Activated CD8-positive, alpha-beta memory T cell treated with anti-CD3 and anti-CD28 coated beads for 36 hours (primary cell): Measurements from ENCODE around the gene ADAMTS8. TPM values are rescaled to one million over a fixed set of nuclear protein-coding genes. Genes with fewer than 3 reads are reported as not detected.

Experiments
- CTCF ChIA-PET: fragments of 350-600 bp; sonication (Branson Sonifier 250); formaldehyde crosslinking; loops from one replicate; lab custom pipeline; 2021; ENCODE audit warnings: antibody characterized with exemption; lab: Charles Lee
- POLR2A ChIA-PET: fragments of 350-600 bp; sonication (Branson Sonifier 250); formaldehyde crosslinking; loops from one replicate; lab custom pipeline; 2021; ENCODE audit warnings: antibody characterized with exemption; lab: Charles Lee
- total RNA-seq, 2 experiments: library from RNA; stranded (reverse); gene quantifications; one replicate each; pipeline ENCODE4 v1.2.3, GENCODE V29; 2021

Gene ADAMTS8
- total RNA-seq, 2 experiments from 2014 or later: not detected

- CTCF ChIA-PET: no interaction called here
- POLR2A ChIA-PET: no interaction called here
Measured at GRCh38 chr11:130388607-130389205, 39.7 kb downstream of the ADAMTS8 start.

DNA sequence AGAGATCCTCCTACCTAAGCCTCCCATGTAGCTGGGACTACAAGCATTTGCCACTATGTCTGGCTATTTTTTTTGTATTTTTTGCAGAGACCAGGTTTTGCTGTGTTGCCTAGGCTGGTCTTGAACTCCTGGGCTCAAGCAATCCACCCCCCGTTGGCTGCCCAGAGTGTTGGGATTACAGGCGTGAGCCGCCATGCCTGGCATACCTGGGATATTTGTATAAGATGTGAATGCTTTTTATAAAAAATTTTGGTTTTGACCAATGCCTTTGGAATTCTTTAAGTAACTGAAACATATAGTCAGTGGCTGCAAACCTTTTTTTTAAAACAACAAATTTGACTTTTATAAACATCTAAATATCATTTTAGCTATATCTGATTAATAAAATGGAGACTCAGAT lies 42.4 kb downstream of the ADAMTS8 start:
- POLR2A ChIA-PET: no interaction called here
- CTCF ChIA-PET: no interaction called here

DNA sequence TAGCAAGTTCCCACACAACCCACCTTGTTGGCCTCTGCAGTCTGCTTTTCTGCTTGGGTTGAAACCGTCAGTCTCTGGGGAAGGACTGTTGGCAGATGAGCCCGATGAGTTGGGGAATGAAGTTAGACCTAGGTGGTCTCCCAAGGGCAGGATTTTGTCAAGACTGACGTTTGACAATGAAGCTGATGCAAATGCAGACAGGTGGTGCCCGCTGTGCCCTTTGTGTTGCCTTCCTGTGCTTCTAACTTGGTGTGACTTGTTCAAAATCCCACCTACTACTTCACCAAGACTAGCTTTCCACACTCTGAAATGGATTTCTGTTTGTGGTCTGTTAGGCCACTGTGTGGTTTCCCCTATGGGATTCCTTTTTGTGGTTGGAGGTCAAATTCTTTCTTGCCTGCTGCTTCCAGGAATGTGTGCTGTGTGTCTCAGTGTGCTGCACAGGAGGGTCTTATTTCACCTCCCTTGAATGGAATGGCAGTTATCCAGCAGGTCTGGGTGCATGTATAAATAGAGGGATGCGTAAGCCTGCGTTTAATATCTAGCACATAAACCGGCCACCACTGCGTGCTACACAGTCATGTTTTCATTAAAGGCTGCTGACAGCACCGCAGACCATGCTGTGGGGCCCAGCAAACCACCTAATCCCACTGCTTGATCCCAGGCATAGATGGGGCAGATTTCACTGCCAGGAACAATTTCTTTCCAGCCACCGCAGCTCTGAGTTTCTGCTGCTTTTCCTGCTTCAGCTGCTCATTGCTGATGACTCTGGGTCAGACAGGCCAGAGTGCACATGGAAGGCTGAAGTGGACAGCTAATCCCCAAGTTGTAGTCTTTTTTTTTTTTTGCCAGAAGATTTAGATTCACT lies 44.8 kb downstream of the ADAMTS8 start:
- CTCF ChIA-PET: no interaction called here
- POLR2A ChIA-PET: no interaction called here

DNA sequence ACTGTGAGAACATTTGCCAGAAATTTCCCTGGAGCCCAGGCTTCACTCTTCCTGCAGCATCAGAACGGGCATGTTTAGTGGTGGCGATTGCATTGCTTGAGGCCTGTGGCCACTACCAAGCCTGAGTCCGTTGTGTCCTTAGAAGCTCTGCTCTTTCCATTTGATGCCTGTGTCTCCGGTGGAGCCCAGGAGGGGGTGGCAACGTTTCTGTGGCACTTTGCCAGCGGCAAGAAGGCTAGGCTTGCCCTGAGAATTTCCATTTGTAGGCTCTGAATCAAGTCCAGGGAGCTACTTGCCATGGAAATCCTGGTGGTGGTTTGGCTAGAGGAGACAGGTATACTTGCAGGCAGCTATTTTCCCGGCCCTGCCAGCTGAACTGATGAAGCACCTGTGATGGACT lies 47.1 kb downstream of the ADAMTS8 start:
- CTCF ChIA-PET: no interaction called here
- POLR2A ChIA-PET: no interaction called here

GRCh38 chr11:130380778-130381177 lies 47.6 kb downstream of the ADAMTS8 start:
- ChIA-PET CTCF (no interaction called here), POLR2A (no interaction called here)

DNA sequence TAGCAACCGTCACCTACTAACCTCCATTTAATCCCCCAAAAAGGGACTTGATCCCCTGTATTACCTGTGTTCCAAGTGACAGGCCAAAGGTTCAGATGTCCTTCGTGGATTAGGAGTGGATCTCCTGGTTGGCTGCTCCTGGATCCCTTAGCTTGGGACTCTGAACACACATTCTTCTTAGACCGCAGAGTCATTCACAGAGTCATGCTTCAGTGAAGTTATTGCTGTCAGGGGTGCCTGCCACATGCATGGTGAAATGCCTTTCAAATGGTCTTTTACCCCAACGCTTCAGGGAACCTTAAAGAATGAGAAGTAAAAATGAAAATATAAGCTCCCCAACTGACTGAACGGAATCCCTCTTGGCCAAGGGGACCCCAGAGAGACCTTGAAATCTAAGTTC lies 49.1 kb downstream of the ADAMTS8 start:
- POLR2A ChIA-PET: no interaction called here
- CTCF ChIA-PET: no interaction called here

DNA sequence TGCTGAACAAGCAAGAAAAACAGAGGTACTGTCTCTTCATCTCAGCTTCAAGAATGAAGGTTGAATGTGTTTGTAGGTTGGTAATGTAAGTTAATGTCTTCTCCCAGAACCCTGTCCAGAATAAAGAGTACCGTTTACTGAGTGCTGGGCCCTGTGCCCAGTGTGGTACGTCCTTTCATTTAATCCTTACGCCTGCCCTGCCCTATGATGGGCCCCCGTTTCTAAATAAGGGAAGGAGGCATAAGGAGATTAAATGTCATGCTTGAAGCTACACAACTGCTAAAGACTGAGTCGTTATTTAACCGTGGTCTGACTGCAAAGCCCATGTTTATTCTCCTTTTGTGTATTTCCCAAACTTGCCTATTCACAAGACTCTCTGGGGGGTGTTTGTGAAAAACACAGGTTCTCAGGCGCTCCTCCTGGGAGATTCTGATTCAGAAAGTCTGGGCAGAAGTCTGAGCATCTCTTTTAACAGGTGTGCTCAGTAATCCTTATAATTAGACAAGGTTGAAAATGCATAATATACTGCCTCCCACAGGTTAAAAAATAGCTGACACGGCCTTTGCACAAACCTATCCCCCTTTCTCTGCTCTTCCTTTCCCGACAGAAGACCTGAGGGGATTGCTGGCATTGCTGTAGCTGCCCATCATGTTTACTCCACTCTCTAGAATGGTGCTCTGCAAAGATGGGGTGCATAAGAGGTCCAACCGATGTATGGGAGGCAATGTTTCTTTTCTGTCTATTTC lies 57.4 kb downstream of the ADAMTS8 start:
- CTCF ChIA-PET: interaction anchor here (0.8 kb wide), 1 partner anchor 67 kb away, joined by 4 read pairs; no protein-coding TSS in a partner anchor
- POLR2A ChIA-PET: interaction anchor here (0.6 kb wide), 2 partner anchors 22 to 1466 kb away, joined by 5 read pairs; no protein-coding TSS in a partner anchor

- POLR2A ChIA-PET: no interaction called here
Measured at GRCh38 chr11:130369713-130370112, 58.7 kb downstream of the ADAMTS8 start.

DNA sequence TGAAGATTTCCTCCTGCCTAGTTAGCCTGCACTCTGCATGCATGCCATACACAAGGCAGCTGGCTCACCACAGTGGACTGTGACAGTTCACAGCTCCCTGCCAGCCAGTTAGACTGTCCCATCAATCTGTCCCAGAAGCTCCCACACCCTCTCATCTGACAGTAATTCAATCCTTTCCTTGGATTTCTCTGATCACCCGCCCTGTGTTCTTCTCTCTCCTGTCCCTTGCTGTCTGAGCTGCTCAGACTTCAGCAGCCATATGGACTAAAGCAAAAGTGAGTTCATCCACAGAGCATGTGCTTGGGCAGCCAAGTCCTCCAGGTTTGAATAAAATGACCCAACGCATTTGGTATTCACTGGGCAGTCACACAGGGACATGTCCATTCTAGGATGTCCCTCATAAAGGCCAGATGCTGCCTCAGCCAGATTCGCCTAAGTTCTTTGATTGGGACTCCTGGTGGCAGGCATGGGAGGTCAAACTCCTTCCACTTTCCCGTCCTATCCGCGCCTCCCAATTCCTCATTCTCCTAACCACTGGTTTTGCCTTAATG lies 59.2 kb downstream of the ADAMTS8 start:
- POLR2A ChIA-PET: interaction anchor here (0.6 kb wide), 1 partner anchor 27 kb away, joined by 3 read pairs; no protein-coding TSS in a partner anchor
- CTCF ChIA-PET: interaction anchor here (1.0 kb wide), 1 partner anchor 157 kb away, joined by 3 read pairs; no protein-coding TSS in a partner anchor

More at GRCh38 chr11:130369713-130370112, 58.7 kb downstream of the ADAMTS8 start:
- CTCF ChIA-PET: interaction anchor here (1.0 kb wide), 1 partner anchor 157 kb away, joined by 3 read pairs; no protein-coding TSS in a partner anchor

GRCh38 chr11:130359419-130359818 lies 69.0 kb downstream of the ADAMTS8 start:
- CTCF ChIA-PET: no interaction called here
- POLR2A ChIA-PET: no interaction called here

- POLR2A ChIA-PET: no interaction called here
- CTCF ChIA-PET: no interaction called here
Measured at GRCh38 chr11:130358398-130358797, 70.0 kb downstream of the ADAMTS8 start.

Other genes with a start within 250 kb of the ADAMTS8 start
- gene ZBTB44, start 113.7 kb downstream of the ADAMTS8 start, total RNA-seq: 10 to 100 TPM; 37.6 to 42.9 TPM
- not detected for gene ADAMTS15, start 20.0 kb upstream of the ADAMTS8 start, total RNA-seq